ENCODE results near the gene PKD1. TPM values are rescaled to one million over a fixed set of nuclear protein-coding genes. Genes with fewer than 3 reads are reported as not detected.
A peak's percentile ranks its signal among the peaks of the same experiment; 100 is the strongest.
"Not testable (repeated sequence)": the region's sequence is repeated elsewhere in the genome, so short reads cannot be mapped to it uniquely, and the experiment has no call there.

The PKD1 gene
- total RNA-seq, 1 experiment from 2014 or later: 45.6 TPM

- not testable (repeated sequence) for DNase-seq; H3K36me3 ChIP-seq (replicated peaks; ENCODE audit: control insufficient read depth, insufficient read depth, low read length); H3K4me3 ChIP-seq (ENCODE audit: insufficient read depth, low read depth, low read length); H3K27me3 ChIP-seq (ENCODE audit: control insufficient read depth, insufficient read depth, low read length)
These were observed 31.2 kb downstream of the PKD1 start for GRCh38 chr16:2104464-2104863.

GRCh38 chr16:2102471-2102870, 33.2 kb downstream of the PKD1 start:
- Histone ChIP-seq H3K27me3 (ENCODE audit: control insufficient read depth, insufficient read depth, low read length) (no peaks in the 10 kb centered on the region), H3K4me3 (ENCODE audit: insufficient read depth, low read depth, low read length) (no peak overlapping the region), H3K36me3 (replicated peaks; ENCODE audit: control insufficient read depth, insufficient read depth, low read length) (no peaks in the 10 kb centered on the region)
- no peak for DNase-seq

- H3K27me3 ChIP-seq (ENCODE audit: control insufficient read depth, insufficient read depth, low read length); H3K4me3 ChIP-seq (ENCODE audit: insufficient read depth, low read depth, low read length); DNase-seq; H3K36me3 ChIP-seq (replicated peaks; ENCODE audit: control insufficient read depth, insufficient read depth, low read length): not testable (repeated sequence)
These were observed 34.1 kb downstream of the PKD1 start for GRCh38 chr16:2101581-2101980.

- not testable (repeated sequence) for H3K36me3 ChIP-seq (replicated peaks; ENCODE audit: control insufficient read depth, insufficient read depth, low read length); H3K4me3 ChIP-seq (ENCODE audit: insufficient read depth, low read depth, low read length); H3K27me3 ChIP-seq (ENCODE audit: control insufficient read depth, insufficient read depth, low read length); DNase-seq
These were observed 38.0 kb downstream of the PKD1 start for GRCh38 chr16:2097689-2098088.

- H3K36me3 ChIP-seq (replicated peaks; ENCODE audit: control insufficient read depth, insufficient read depth, low read length): peaks cover 1% of the 10 kb centered on the region; the same call in 1 of the 2 replicates
- no peaks in the 10 kb centered on the region for H3K27me3 ChIP-seq (ENCODE audit: control insufficient read depth, insufficient read depth, low read length)
- DNase-seq: no peak
- no peak overlapping the region for H3K4me3 ChIP-seq (ENCODE audit: insufficient read depth, low read depth, low read length)
These were observed 38.7 kb downstream of the PKD1 start for GRCh38 chr16:2096853-2097595.

GRCh38 chr16:2095918-2096582, 39.6 kb downstream of the PKD1 start:
- Histone ChIP-seq H3K27me3 (ENCODE audit: control insufficient read depth, insufficient read depth, low read length) (no peaks in the 10 kb centered on the region), H3K4me3 (ENCODE audit: insufficient read depth, low read depth, low read length) (no peak overlapping the region), H3K36me3 (replicated peaks; ENCODE audit: control insufficient read depth, insufficient read depth, low read length) (peaks cover 1% of the 10 kb centered on the region; the same call in 1 of the 2 replicates)
- DNase-seq: no peak

- DNase-seq: no peak
- H3K36me3 ChIP-seq (replicated peaks; ENCODE audit: control insufficient read depth, insufficient read depth, low read length): peaks cover 1% of the 10 kb centered on the region; the same call in 1 of the 2 replicates
- H3K27me3 ChIP-seq (ENCODE audit: control insufficient read depth, insufficient read depth, low read length): no peaks in the 10 kb centered on the region
- no peak overlapping the region for H3K4me3 ChIP-seq (ENCODE audit: insufficient read depth, low read depth, low read length)
These were observed 40.3 kb downstream of the PKD1 start for GRCh38 chr16:2095315-2095853.

GRCh38 chr16:2093793-2094192, 41.9 kb downstream of the PKD1 start:
- no peak for DNase-seq
- Histone ChIP-seq H3K4me3 (ENCODE audit: insufficient read depth, low read depth, low read length) (no peak overlapping the region), H3K36me3 (replicated peaks; ENCODE audit: control insufficient read depth, insufficient read depth, low read length) (peaks cover 1% of the 10 kb centered on the region; the same call in 1 of the 2 replicates), H3K27me3 (ENCODE audit: control insufficient read depth, insufficient read depth, low read length) (no peaks in the 10 kb centered on the region)

- no peak for DNase-seq
These were observed 42.8 kb downstream of the PKD1 start for GRCh38 chr16:2092866-2093265.

GRCh38 chr16:2092256-2092620, 43.5 kb downstream of the PKD1 start:
- H3K27me3 ChIP-seq (ENCODE audit: control insufficient read depth, insufficient read depth, low read length): no peaks in the 10 kb centered on the region
- DNase-seq: no peak
- H3K4me3 ChIP-seq (ENCODE audit: insufficient read depth, low read depth, low read length): no peak overlapping the region
- peaks cover 1% of the 10 kb centered on the region for H3K36me3 ChIP-seq (replicated peaks; ENCODE audit: control insufficient read depth, insufficient read depth, low read length)

More at GRCh38 chr16:2092866-2093265, 42.8 kb downstream of the PKD1 start:
- Histone ChIP-seq H3K36me3 (replicated peaks; ENCODE audit: control insufficient read depth, insufficient read depth, low read length) (peaks cover 1% of the 10 kb centered on the region), H3K27me3 (ENCODE audit: control insufficient read depth, insufficient read depth, low read length) (no peaks in the 10 kb centered on the region), H3K4me3 (ENCODE audit: insufficient read depth, low read depth, low read length) (no peak overlapping the region)

GRCh38 chr16:2091547-2092255, 44.0 kb downstream of the PKD1 start:
- peak overlapping the region; percentile 54 for H3K4me3 ChIP-seq (ENCODE audit: insufficient read depth, low read depth, low read length)
- no peaks in the 10 kb centered on the region for H3K27me3 ChIP-seq (ENCODE audit: control insufficient read depth, insufficient read depth, low read length)
- peak; percentile 86 for DNase-seq
- H3K36me3 ChIP-seq (replicated peaks; ENCODE audit: control insufficient read depth, insufficient read depth, low read length): peaks cover 1% of the 10 kb centered on the region

GRCh38 chr16:2090777-2091546, 44.7 kb downstream of the PKD1 start:
- Histone ChIP-seq H3K27me3 (ENCODE audit: control insufficient read depth, insufficient read depth, low read length) (no peaks in the 10 kb centered on the region), H3K36me3 (replicated peaks; ENCODE audit: control insufficient read depth, insufficient read depth, low read length) (peaks cover 1% of the 10 kb centered on the region), H3K4me3 (ENCODE audit: insufficient read depth, low read depth, low read length) (peak overlapping the region; percentile 54)
- peak; percentile 100 for DNase-seq

- DNase-seq: no peak
- Histone ChIP-seq H3K36me3 (replicated peaks; ENCODE audit: control insufficient read depth, insufficient read depth, low read length) (peaks cover 1% of the 10 kb centered on the region), H3K27me3 (ENCODE audit: control insufficient read depth, insufficient read depth, low read length) (no peaks in the 10 kb centered on the region), H3K4me3 (ENCODE audit: insufficient read depth, low read depth, low read length) (peak overlapping the region; percentile 43; the same call in 1 of the 2 replicates)
These were observed 45.3 kb downstream of the PKD1 start for GRCh38 chr16:2090481-2090776.

Data from H7 (cell line).